Measurements from ENCODE around the gene SLC9C1. TPM values are rescaled to one million over a fixed set of nuclear protein-coding genes. Genes with fewer than 3 reads are reported as not detected.

The SLC9C1 gene
- total RNA-seq, 2 experiments from 2014 or later: not detected

GRCh38 chr3:112149136-112149535, 144.9 kb downstream of the SLC9C1 start:
- Mint-ChIP-seq H3K4me1 (ENCODE audit: low read depth) (no peaks in the 10 kb centered on the region), H3K9me3 (peaks cover 13% of the 10 kb centered on the region), H3K27me3 (no peaks in the 10 kb centered on the region), H3K4me3 (no peak overlapping the region), H3K27ac (no peak overlapping the region), H3K36me3 (ENCODE audit: low read depth) (peaks cover 18% of the 10 kb centered on the region)
- H3K9me3 ChIP-seq (ENCODE audit: control insufficient read depth in 1 of 2, insufficient read depth in 1 of 2, low read length in 2 of 2): peaks cover 13 to 16% of the 10 kb centered on the region in 2 experiments
- intact Hi-C loops (cut with DNase I, micrococcal nuclease): no loop called here
- no peaks in the 10 kb centered on the region for H3K36me3 ChIP-seq (ENCODE audit: insufficient read depth, low read length)
- H3K27ac ChIP-seq (ENCODE audit: low read depth in 1 of 2, low read length in 2 of 2): no peak overlapping the region
- no peak overlapping the region for H3K4me3 ChIP-seq (ENCODE audit: low read length)
- no peak for DNase-seq
- ATAC-seq (ENCODE audit: poor library complexity): no peak
- POLR2A ChIA-PET: no interaction called here
- CTCF ChIA-PET: no interaction called here
- TF ChIP-seq, protein P1, sequence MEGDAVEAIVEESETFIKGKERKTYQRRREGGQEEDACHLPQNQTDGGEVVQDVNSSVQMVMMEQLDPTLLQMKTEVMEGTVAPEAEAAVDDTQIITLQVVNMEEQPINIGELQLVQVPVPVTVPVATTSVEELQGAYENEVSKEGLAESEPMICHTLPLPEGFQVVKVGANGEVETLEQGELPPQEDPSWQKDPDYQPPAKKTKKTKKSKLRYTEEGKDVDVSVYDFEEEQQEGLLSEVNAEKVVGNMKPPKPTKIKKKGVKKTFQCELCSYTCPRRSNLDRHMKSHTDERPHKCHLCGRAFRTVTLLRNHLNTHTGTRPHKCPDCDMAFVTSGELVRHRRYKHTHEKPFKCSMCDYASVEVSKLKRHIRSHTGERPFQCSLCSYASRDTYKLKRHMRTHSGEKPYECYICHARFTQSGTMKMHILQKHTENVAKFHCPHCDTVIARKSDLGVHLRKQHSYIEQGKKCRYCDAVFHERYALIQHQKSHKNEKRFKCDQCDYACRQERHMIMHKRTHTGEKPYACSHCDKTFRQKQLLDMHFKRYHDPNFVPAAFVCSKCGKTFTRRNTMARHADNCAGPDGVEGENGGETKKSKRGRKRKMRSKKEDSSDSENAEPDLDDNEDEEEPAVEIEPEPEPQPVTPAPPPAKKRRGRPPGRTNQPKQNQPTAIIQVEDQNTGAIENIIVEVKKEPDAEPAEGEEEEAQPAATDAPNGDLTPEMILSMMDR (IDR thresholded peaks at IDR 0.05): no peak
- H3K4me1 ChIP-seq (ENCODE audit: insufficient read depth, low read length): no peaks in the 10 kb centered on the region
- H3K27me3 ChIP-seq (ENCODE audit: control insufficient read depth in 1 of 2, insufficient read depth in 2 of 2, low read length in 2 of 2): no peaks in the 10 kb centered on the region

- peaks cover 8% of the 10 kb centered on the region for H3K4me1 Mint-ChIP-seq (ENCODE audit: low read depth)
- no peaks in the 10 kb centered on the region for H3K27me3 ChIP-seq (ENCODE audit: control insufficient read depth in 1 of 2, insufficient read depth in 2 of 2, low read length in 2 of 2)
- TF ChIP-seq, protein P1 (IDR thresholded peaks at IDR 0.05): no peak
- intact Hi-C loops (cut with DNase I, micrococcal nuclease): no loop called here
- peaks cover 13% of the 10 kb centered on the region for H3K9me3 Mint-ChIP-seq
- ChIA-PET POLR2A (no interaction called here), CTCF (interaction anchor here (1.9 kb wide), 1 partner anchor 32 kb away, joined by 5 read pairs; no protein-coding TSS in a partner anchor)
- ATAC-seq (ENCODE audit: poor library complexity) (no peak), DNase-seq (no peak)
- H3K9me3 ChIP-seq (ENCODE audit: control insufficient read depth in 1 of 2, insufficient read depth in 1 of 2, low read length in 2 of 2): peaks cover 2 to 16% of the 10 kb centered on the region in 2 experiments
- no peaks in the 10 kb centered on the region for H3K36me3 ChIP-seq (ENCODE audit: insufficient read depth, low read length)
- peak overlapping the region; percentile 23 for H3K4me3 ChIP-seq (ENCODE audit: low read length)
- H3K4me1 ChIP-seq (ENCODE audit: insufficient read depth, low read length): no peaks in the 10 kb centered on the region
- no peaks in the 10 kb centered on the region for H3K27me3 Mint-ChIP-seq
- H3K4me3 Mint-ChIP-seq: peak overlapping the region; percentile 43
- H3K36me3 Mint-ChIP-seq (ENCODE audit: low read depth): peaks cover 18% of the 10 kb centered on the region
- H3K27ac Mint-ChIP-seq: peak overlapping the region; percentile 16
- H3K27ac ChIP-seq (ENCODE audit: low read depth in 1 of 2, low read length in 2 of 2): no peak overlapping the region
These were observed 150.3 kb downstream of the SLC9C1 start for GRCh38 chr3:112143689-112144088.

DNA sequence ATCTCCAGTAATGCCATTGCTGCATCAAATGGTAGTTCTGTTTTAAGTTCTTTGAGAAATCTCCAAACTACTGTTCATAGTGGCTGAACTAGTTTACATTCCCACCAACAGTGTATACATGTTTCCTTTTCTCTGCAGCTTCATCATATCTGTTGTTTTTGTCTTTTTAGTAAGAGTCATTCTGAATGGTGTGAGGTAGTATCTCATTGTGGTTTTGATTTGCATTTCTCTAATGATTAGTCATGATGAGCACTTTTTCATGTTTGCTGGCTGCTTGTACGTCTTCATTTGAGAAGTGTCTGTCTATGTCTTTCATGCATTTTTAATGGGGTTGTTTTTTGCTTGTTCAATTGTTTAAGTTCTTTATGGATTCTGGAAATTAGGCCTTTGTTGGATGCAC, 150.8 kb downstream of the SLC9C1 start:
- no peaks in the 10 kb centered on the region for H3K4me1 ChIP-seq (ENCODE audit: insufficient read depth, low read length)
- ATAC-seq (ENCODE audit: poor library complexity): peak; percentile 55
- H3K36me3 ChIP-seq (ENCODE audit: insufficient read depth, low read length): no peaks in the 10 kb centered on the region
- ChIA-PET POLR2A (no interaction called here), CTCF (interaction anchor here (1.9 kb wide), 1 partner anchor 32 kb away, joined by 5 read pairs; no protein-coding TSS in a partner anchor)
- Mint-ChIP-seq H3K27me3 (no peaks in the 10 kb centered on the region), H3K27ac (peak overlapping the region; percentile 16), H3K4me3 (peak overlapping the region; percentile 43), H3K36me3 (ENCODE audit: low read depth) (peaks cover 18% of the 10 kb centered on the region), H3K4me1 (ENCODE audit: low read depth) (peaks cover 8% of the 10 kb centered on the region), H3K9me3 (peaks cover 13% of the 10 kb centered on the region)
- intact Hi-C loops (cut with DNase I, micrococcal nuclease): no loop called here
- TF ChIP-seq, protein P1 (IDR thresholded peaks at IDR 0.05): no peak
- DNase-seq: no peak
- H3K9me3 ChIP-seq (ENCODE audit: control insufficient read depth in 1 of 2, insufficient read depth in 1 of 2, low read length in 2 of 2): peaks cover 0 to 16% of the 10 kb centered on the region in 2 experiments
- H3K4me3 ChIP-seq (ENCODE audit: low read length): peak overlapping the region; percentile 23
- no peak overlapping the region for H3K27ac ChIP-seq (ENCODE audit: low read depth in 1 of 2, low read length in 2 of 2)
- no peaks in the 10 kb centered on the region for H3K27me3 ChIP-seq (ENCODE audit: control insufficient read depth in 1 of 2, insufficient read depth in 2 of 2, low read length in 2 of 2)
